ENCODE results near the gene CDT1. TPM values are rescaled to one million over a fixed set of nuclear protein-coding genes. Genes with fewer than 3 reads are reported as not detected.

CDT1 gene
- total RNA-seq, 2 experiments from 2014 or later, result 136 to 182 TPM

- no peaks in the 10 kb centered on the region for H3K9me3 Mint-ChIP-seq (ENCODE audit: low read depth)
- intact Hi-C loops (cut with DNase I, micrococcal nuclease), result no loop called here
- DNase-seq (no peak), ATAC-seq (no peak)
- H3K4me1 Mint-ChIP-seq, result peaks cover 16% of the 10 kb centered on the region
- POLR2A ChIA-PET, result no interaction called here
- H3K27ac Mint-ChIP-seq, result peak overlapping the region; percentile 13
- H3K4me3 Mint-ChIP-seq, result peak overlapping the region; percentile 33
- H3K27me3 Mint-ChIP-seq, result no peaks in the 10 kb centered on the region
- H3K36me3 Mint-ChIP-seq (ENCODE audit: low read depth), result peaks cover 56% of the 10 kb centered on the region
- CTCF ChIA-PET, result interaction anchor here (1.2 kb wide), 1 partner anchor 70 kb away, joined by 4 read pairs; no protein-coding TSS in a partner anchor
Observed at GRCh38 chr16:88807142-88807625, 3.6 kb downstream of the CDT1 start.

- Mint-ChIP-seq H3K4me1 (peaks cover 20% of the 10 kb centered on the region), H3K4me3 (peak overlapping the region; percentile 86), H3K27me3 (no peaks in the 10 kb centered on the region), H3K36me3 (ENCODE audit: low read depth) (peaks cover 56% of the 10 kb centered on the region), H3K9me3 (ENCODE audit: low read depth) (no peaks in the 10 kb centered on the region), H3K27ac (peak overlapping the region; percentile 25)
- ATAC-seq (no peak), DNase-seq (no peak)
- intact Hi-C loops (cut with DNase I, micrococcal nuclease), result no loop called here
- ChIA-PET POLR2A (interaction anchor here (1.5 kb wide), 1 partner anchor 26 kb away, joined by 8 read pairs; no protein-coding TSS in a partner anchor), CTCF (interaction anchor here (2.1 kb wide), 1 partner anchor 26 kb away, joined by 5 read pairs; no protein-coding TSS in a partner anchor)
Observed at GRCh38 chr16:88807626-88808453, 4.3 kb downstream of the CDT1 start.

- DNase-seq, result peak; percentile 28
- Mint-ChIP-seq H3K4me1 (peaks cover 22% of the 10 kb centered on the region), H3K27me3 (no peaks in the 10 kb centered on the region), H3K27ac (peak overlapping the region; percentile 69), H3K4me3 (peak overlapping the region; percentile 86), H3K9me3 (ENCODE audit: low read depth) (no peaks in the 10 kb centered on the region), H3K36me3 (ENCODE audit: low read depth) (peaks cover 56% of the 10 kb centered on the region)
- CTCF ChIA-PET, result interaction anchor here (0.5 to 5.1 kb wide), 4 partner anchors 27 to 366 kb away, joined by 3 to 22 read pairs (median 10); partner anchors contain the start of genes GALNS and TRAPPC2L
- intact Hi-C loops (cut with DNase I, micrococcal nuclease), result no loop called here
- ATAC-seq, result no peak
- POLR2A ChIA-PET, result interaction anchor here (0.6 to 1.6 kb wide), 4 partner anchors 27 to 147 kb away, joined by 3 to 8 read pairs (median 4); no protein-coding TSS in a partner anchor
Observed at GRCh38 chr16:88809068-88809675, 5.6 kb downstream of the CDT1 start.

- Mint-ChIP-seq H3K4me1 (peaks cover 22% of the 10 kb centered on the region), H3K9me3 (ENCODE audit: low read depth) (no peaks in the 10 kb centered on the region)
Observed at GRCh38 chr16:88809676-88810165, 6.1 kb downstream of the CDT1 start.

GRCh38 chr16:88810166-88810911 is 6.8 kb downstream of the CDT1 start:
- intact Hi-C loops (cut with DNase I, micrococcal nuclease), result loop anchor here in 1 of 2 experiments (2.0 to 5.0 kb wide), 3 partner anchors 74 to 307 kb away; no protein-coding TSS in a partner anchor
- peaks cover 51% of the 10 kb centered on the region for H3K36me3 Mint-ChIP-seq (ENCODE audit: low read depth)
- DNase-seq (peak; percentile 73), ATAC-seq (peak; percentile 24)
- peak overlapping the region; percentile 86 for H3K4me3 Mint-ChIP-seq
- ChIA-PET CTCF (interaction anchor here (0.6 to 5.1 kb wide), 6 partner anchors 17 to 275 kb away, joined by 3 to 22 read pairs (median 4); partner anchors contain the start of genes GALNS and TRAPPC2L), POLR2A (interaction anchor here (0.6 to 2.6 kb wide), 8 partner anchors 8 to 287 kb away, joined by 3 to 13 read pairs (median 4); partner anchors contain the start of gene ACSF3)
- no peaks in the 10 kb centered on the region for H3K27me3 Mint-ChIP-seq
- peaks cover 22% of the 10 kb centered on the region for H3K4me1 Mint-ChIP-seq
- H3K9me3 Mint-ChIP-seq (ENCODE audit: low read depth), result no peaks in the 10 kb centered on the region
- peak overlapping the region; percentile 88 for H3K27ac Mint-ChIP-seq

More at GRCh38 chr16:88809676-88810165, 6.1 kb downstream of the CDT1 start:
- Mint-ChIP-seq H3K36me3 (ENCODE audit: low read depth) (peaks cover 53% of the 10 kb centered on the region), H3K27me3 (no peaks in the 10 kb centered on the region), H3K4me3 (peak overlapping the region; percentile 86), H3K27ac (peak overlapping the region; percentile 88)
- ChIA-PET POLR2A (interaction anchor here (0.6 to 2.6 kb wide), 7 partner anchors 10 to 287 kb away, joined by 3 to 13 read pairs (median 5); partner anchors contain the start of gene ACSF3), CTCF (interaction anchor here (0.5 to 5.1 kb wide), 5 partner anchors 27 to 366 kb away, joined by 3 to 22 read pairs (median 5); partner anchors contain the start of genes GALNS and TRAPPC2L)
- DNase-seq (peak; percentile 38), ATAC-seq (no peak)
- intact Hi-C loops (cut with DNase I, micrococcal nuclease), result loop anchor here in 1 of 2 experiments (2.0 to 5.0 kb wide), 3 partner anchors 73 to 308 kb away; no protein-coding TSS in a partner anchor

- CTCF ChIA-PET, result interaction anchor here (0.6 to 5.1 kb wide), 6 partner anchors 17 to 855 kb away, joined by 3 to 22 read pairs (median 4); partner anchors contain the start of genes GALNS and TRAPPC2L
- intact Hi-C loops (cut with DNase I, micrococcal nuclease), result loop anchor here in 1 of 2 experiments (1.0 to 5.0 kb wide), 10 partner anchors 8 to 846 kb away; partner anchors contain the start of genes ANKRD11, CDH15, CDT1 and CHMP1A
Observed at GRCh38 chr16:88810912-88811768, 7.6 kb downstream of the CDT1 start.

GRCh38 chr16:88811769-88812512 is 8.4 kb downstream of the CDT1 start, which contains the start of gene APRT:
Gene APRT (minus strand): TSS chr16:88811928. CDS start chr16:88811899, 29 bp downstream.
- Mint-ChIP-seq H3K27me3 (no peaks in the 10 kb centered on the region), H3K4me1 (peaks cover 22% of the 10 kb centered on the region), H3K27ac (peak within 1 kb of the TSS; percentile 94), H3K4me3 (peak within 1 kb of the TSS; percentile 86), H3K9me3 (ENCODE audit: low read depth) (no peaks in the 10 kb centered on the region), H3K36me3 (ENCODE audit: low read depth) (peaks cover 41% of the 10 kb centered on the region)
- ATAC-seq (peak; percentile 76), DNase-seq (peak; percentile 99)
- ChIA-PET CTCF (interaction anchor here (0.7 to 5.1 kb wide), 7 partner anchors 18 to 403 kb away, joined by 3 to 22 read pairs (median 4); partner anchors contain the start of genes GALNS and TRAPPC2L), POLR2A (interaction anchor here (0.6 to 2.6 kb wide), 6 partner anchors 9 to 423 kb away, joined by 3 to 13 read pairs (median 4); no protein-coding TSS in a partner anchor)
- intact Hi-C loops (cut with DNase I, micrococcal nuclease), result loop anchor here (1.0 to 5.0 kb wide), 15 partner anchors 9 to 845 kb away; partner anchors contain the start of genes CDT1 (in 2 of the 2), TRAPPC2L (in 2 of the 2), ANKRD11 (in 1 of the 2) and CDH15 (in 1 of the 2)

More at GRCh38 chr16:88810912-88811768, 7.6 kb downstream of the CDT1 start:
- H3K4me1 Mint-ChIP-seq, result peaks cover 22% of the 10 kb centered on the region
- H3K27me3 Mint-ChIP-seq, result no peaks in the 10 kb centered on the region
- DNase-seq, result peak; percentile 76
- H3K36me3 Mint-ChIP-seq (ENCODE audit: low read depth), result peaks cover 45% of the 10 kb centered on the region
- no peaks in the 10 kb centered on the region for H3K9me3 Mint-ChIP-seq (ENCODE audit: low read depth)
- H3K27ac Mint-ChIP-seq, result peak overlapping the region; percentile 88
- H3K4me3 Mint-ChIP-seq, result peak overlapping the region; percentile 86
- POLR2A ChIA-PET, result interaction anchor here (0.6 to 2.6 kb wide), 11 partner anchors 8 to 424 kb away, joined by 3 to 13 read pairs (median 4); partner anchors contain the start of gene ACSF3
- peak; percentile 40 for ATAC-seq

- ChIA-PET POLR2A (interaction anchor here (0.6 to 1.3 kb wide), 4 partner anchors 45 to 704 kb away, joined by 4 to 8 read pairs (median 4); no protein-coding TSS in a partner anchor), CTCF (interaction anchor here (0.6 to 5.1 kb wide), 9 partner anchors 30 to 402 kb away, joined by 3 to 22 read pairs (median 4); partner anchors contain the start of genes GALNS and TRAPPC2L)
- peak; percentile 68 for DNase-seq
- Mint-ChIP-seq H3K27ac (peak overlapping the region; percentile 90), H3K4me1 (peaks cover 22% of the 10 kb centered on the region), H3K36me3 (ENCODE audit: low read depth) (peaks cover 34% of the 10 kb centered on the region), H3K9me3 (ENCODE audit: low read depth) (no peaks in the 10 kb centered on the region), H3K27me3 (no peaks in the 10 kb centered on the region), H3K4me3 (peak overlapping the region; percentile 86)
- intact Hi-C loops (cut with DNase I, micrococcal nuclease), result loop anchor here (1.0 to 5.0 kb wide), 8 partner anchors 9 to 404 kb away; partner anchors contain the start of genes TRAPPC2L (in 2 of the 2), CDT1 (in 1 of the 2), CYBA (in 1 of the 2) and GALNS (in 1 of the 2)
- no peak for ATAC-seq
Observed at GRCh38 chr16:88812513-88813268, 9.1 kb downstream of the CDT1 start.
